GM19193 (cell line): ENCODE data around the gene GTPBP3.

Experiments used
- POLR2A ChIP-seq: IDR thresholded peaks from 4 replicates; pipeline ENCODE4 v1.6.1; 2011; ENCODE audit not compliant: insufficient read depth, insufficient read length; ENCODE audit errors: extremely low read depth

The GTPBP3 gene

GRCh38 chr19:17370026-17370587, 32.8 kb downstream of the GTPBP3 start:
- TF ChIP-seq POLR2A = no peak

GRCh38 chr19:17376935-17377600, 39.7 kb downstream of the GTPBP3 start, which contains the start of gene PLVAP:
PLVAP (minus strand) TSS chr19:17377342; CDS start chr19:17377288, 54 bp downstream.
- no peak for TF ChIP-seq POLR2A

GRCh38 chr19:17378271-17378670, 40.9 kb downstream of the GTPBP3 start:
- TF ChIP-seq POLR2A = no peak

- TF ChIP-seq POLR2A = no peak
Measured at GRCh38 chr19:17379221-17379631, 41.9 kb downstream of the GTPBP3 start.

GRCh38 chr19:17380426-17381138, 43.2 kb downstream of the GTPBP3 start:
- no peak for TF ChIP-seq POLR2A

GRCh38 chr19:17385878-17386611, 48.7 kb downstream of the GTPBP3 start:
- no peak for TF ChIP-seq POLR2A

- no peak for TF ChIP-seq POLR2A
Measured at GRCh38 chr19:17389288-17389687, 51.9 kb downstream of the GTPBP3 start.

- no peak for TF ChIP-seq POLR2A
Measured at GRCh38 chr19:17389957-17390664, 52.8 kb downstream of the GTPBP3 start.

- peak; percentile 20 for TF ChIP-seq POLR2A
Measured at GRCh38 chr19:17390665-17391370, 53.5 kb downstream of the GTPBP3 start.

- peak; percentile 4 for TF ChIP-seq POLR2A
Measured at GRCh38 chr19:17391371-17392151, 54.2 kb downstream of the GTPBP3 start.
